MM.1S (cell line): ENCODE data around the gene SBDS.
"Not testable (repeated sequence)": the region's sequence is repeated elsewhere in the genome, so short reads cannot be mapped to it uniquely, and the experiment has no call there.

ENCODE experiments used
- EZH2 ChIP-seq: fragments of 300-600 bp; sonication (generic); optimal IDR thresholded peaks from 2 replicates; pipeline ENCODE3; 2017; ENCODE audit warnings: low read depth, mild to moderate bottlenecking, antibody characterized with exemption, low read length, mixed read lengths
- EZH2phosphoT487 ChIP-seq: fragments of 300-600 bp; sonication (generic); IDR thresholded peaks from 2 replicates; pipeline ENCODE4 v1.6.1; 2018; ENCODE audit warnings: antibody characterized with exemption, low read length
- TF ChIP-seq, protein P1 (sequence below): fragments of 300-600 bp; sonication (generic); IDR thresholded peaks from 2 replicates; pipeline ENCODE4 v1.5.1; 2016; ENCODE audit warnings: antibody characterized with exemption, low read length, mixed read lengths

DNA sequence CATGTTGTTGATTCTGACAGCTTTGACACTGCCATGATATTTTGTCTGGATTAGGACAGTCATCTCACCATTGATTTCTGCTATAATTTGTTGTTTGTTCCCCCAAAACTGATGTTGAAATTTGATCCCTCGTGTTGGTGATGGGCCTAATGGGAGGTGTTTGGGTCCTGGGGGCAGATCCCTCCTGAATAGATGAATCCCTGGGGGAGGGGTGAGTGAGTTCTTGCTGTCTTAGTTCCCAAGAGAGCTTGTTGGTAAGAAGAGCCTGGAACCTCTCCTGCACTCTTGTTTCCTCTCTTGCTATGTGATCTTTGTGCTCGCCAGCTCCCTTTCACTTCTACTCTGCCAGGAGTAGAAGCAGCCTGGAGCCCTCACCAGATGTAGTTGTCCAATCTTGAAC lies 8.8 kb upstream of the SBDS start:
- TF ChIP-seq, protein P1, sequence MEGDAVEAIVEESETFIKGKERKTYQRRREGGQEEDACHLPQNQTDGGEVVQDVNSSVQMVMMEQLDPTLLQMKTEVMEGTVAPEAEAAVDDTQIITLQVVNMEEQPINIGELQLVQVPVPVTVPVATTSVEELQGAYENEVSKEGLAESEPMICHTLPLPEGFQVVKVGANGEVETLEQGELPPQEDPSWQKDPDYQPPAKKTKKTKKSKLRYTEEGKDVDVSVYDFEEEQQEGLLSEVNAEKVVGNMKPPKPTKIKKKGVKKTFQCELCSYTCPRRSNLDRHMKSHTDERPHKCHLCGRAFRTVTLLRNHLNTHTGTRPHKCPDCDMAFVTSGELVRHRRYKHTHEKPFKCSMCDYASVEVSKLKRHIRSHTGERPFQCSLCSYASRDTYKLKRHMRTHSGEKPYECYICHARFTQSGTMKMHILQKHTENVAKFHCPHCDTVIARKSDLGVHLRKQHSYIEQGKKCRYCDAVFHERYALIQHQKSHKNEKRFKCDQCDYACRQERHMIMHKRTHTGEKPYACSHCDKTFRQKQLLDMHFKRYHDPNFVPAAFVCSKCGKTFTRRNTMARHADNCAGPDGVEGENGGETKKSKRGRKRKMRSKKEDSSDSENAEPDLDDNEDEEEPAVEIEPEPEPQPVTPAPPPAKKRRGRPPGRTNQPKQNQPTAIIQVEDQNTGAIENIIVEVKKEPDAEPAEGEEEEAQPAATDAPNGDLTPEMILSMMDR, result not testable (repeated sequence)
- TF ChIP-seq EZH2, EZH2phosphoT487: not testable (repeated sequence)
